GM12801 (cell line): ENCODE results near the gene TGDS.

Experiments used
- CTCF ChIP-seq: IDR thresholded peaks from one replicate; pipeline ENCODE4 v1.5.1; 2011; ENCODE audit warnings: control low read depth; ENCODE audit not compliant: insufficient read length; ENCODE audit errors: extremely low read depth

Gene TGDS

GRCh38 chr13:94548821-94549231, 47.1 kb downstream of the TGDS start:
- TF ChIP-seq CTCF = no peak

GRCh38 chr13:94548382-94548781, 47.6 kb downstream of the TGDS start:
- TF ChIP-seq CTCF = no peak

- TF ChIP-seq CTCF = no peak
Observed at GRCh38 chr13:94546061-94546839, 49.7 kb downstream of the TGDS start.

- no peak for TF ChIP-seq CTCF
Observed at GRCh38 chr13:94544922-94545321, 51.0 kb downstream of the TGDS start.

GRCh38 chr13:94542917-94543316, 53.0 kb downstream of the TGDS start:
- TF ChIP-seq CTCF = no peak

- no peak for TF ChIP-seq CTCF
Observed at GRCh38 chr13:94537740-94538630, 58.0 kb downstream of the TGDS start.

- TF ChIP-seq CTCF = no peak
Observed at GRCh38 chr13:94535775-94536174, 60.2 kb downstream of the TGDS start.
